ENCODE results near the gene KSR1. TPM values are rescaled to one million over a fixed set of nuclear protein-coding genes. Genes with fewer than 3 reads are reported as not detected.
A peak's percentile ranks its signal among the peaks of the same experiment; 100 is the strongest.

Gene KSR1
- total RNA-seq (2021; ENCODE audit: unreplicated experiment): 21.7 TPM
- 12.7 TPM for polyA plus RNA-seq (2012; ENCODE audit: insufficient read length)
- Bru-seq, nascent RNA: percentile 62 among the genes with signal in this experiment
- BruChase-seq, experiment 1, labeled RNA remaining after a 2-hour chase: percentile 56 among the genes with signal in this experiment
- BruChase-seq, experiment 2, labeled RNA remaining after a 6-hour chase: percentile 60 among the genes with signal in this experiment
- long read RNA-seq, partial matches to known transcripts: 5 of 8 reads
- long read RNA-seq, other reads (novel, unspliced or antisense): 3 of 8 reads

DNA sequence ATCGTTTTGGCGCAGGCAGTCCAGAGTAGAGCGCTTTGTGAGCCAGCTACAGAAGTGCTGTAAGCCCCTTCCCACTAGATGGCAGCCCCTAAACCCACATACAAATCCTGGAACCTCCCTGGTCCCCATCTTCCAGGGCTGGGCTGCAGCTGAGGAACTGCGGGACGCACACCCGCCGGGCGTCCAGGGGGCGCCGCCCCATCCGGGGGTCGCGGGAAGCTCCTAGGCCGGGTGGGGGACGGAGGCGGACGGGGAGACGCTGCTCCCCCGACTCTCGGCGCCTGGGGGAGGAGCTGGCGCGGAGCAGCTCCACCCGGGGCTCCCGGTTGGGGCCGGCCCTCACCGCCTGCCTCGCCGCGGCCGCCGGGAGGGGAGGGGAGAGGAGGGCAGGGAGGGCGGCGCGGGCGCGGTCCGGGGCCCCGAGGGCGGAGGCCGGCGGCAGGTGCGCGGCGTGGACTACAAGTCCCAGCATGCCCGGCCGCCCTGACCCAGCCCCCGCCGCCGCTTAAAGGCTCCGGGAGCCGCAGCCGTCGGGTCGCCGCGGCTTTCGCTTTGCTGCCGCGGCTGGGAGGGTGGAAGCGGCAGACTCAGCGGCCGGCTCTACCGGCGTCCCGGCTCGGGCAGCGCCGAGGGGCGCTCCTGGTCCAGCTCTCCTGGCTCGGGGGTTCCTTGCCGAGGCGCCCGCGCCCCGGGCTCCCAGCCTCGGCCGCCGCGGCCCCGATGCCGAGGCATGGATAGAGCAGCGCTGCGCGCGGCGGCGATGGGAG lies at the start of gene KSR1:
Gene KSR1, plus strand, starts transcription at position 535 of the 767 bp plus-strand sequence. Its CDS starts 196 bp downstream, at position 731.
- ATAC-seq: peak; percentile 94
- peak; percentile 30 for DNase-seq (ENCODE audit: low read depth, low spot score)
- H3K9me3 ChIP-seq (ENCODE audit: control insufficient read depth, insufficient read depth, low read depth, low read length): no peaks in the 10 kb centered on the region
- H3K36me3 ChIP-seq (ENCODE audit: control insufficient read depth, insufficient read depth, low read length): no peaks in the 10 kb centered on the region
- peaks cover 31% of the 10 kb centered on the region for H3K4me1 ChIP-seq (ENCODE audit: control insufficient read depth, insufficient read depth, low read length)
- H3K27ac ChIP-seq (ENCODE audit: low read length): peak within 1 kb of the TSS; percentile 52
- H3K4me3 ChIP-seq (ENCODE audit: low read depth in 2 of 2, low read length in 2 of 2): peak within 1 kb of the TSS; percentile 65 to 72
- POLR2A ChIA-PET: interaction anchor here (0.7 kb wide), 1 partner anchor 164 kb away, joined by 8 read pairs; no protein-coding TSS in a partner anchor
- TF ChIP-seq TCF7L2 (IDR thresholded peaks at IDR 0.05; ENCODE audit: low read depth, low read length) (no peak; the same call in 1 of the 2 replicates), POLR2AphosphoS5 (IDR thresholded peaks at IDR 0.05; ENCODE audit: low read depth, low read length) (peak; percentile 36; the same call in 1 of the 2 replicates), SIN3A (IDR thresholded peaks at IDR 0.05; ENCODE audit: borderline replicate concordance, insufficient read depth, low read depth, low read length) (peak; percentile 39; the same call in 1 of the 2 replicates)
- TF ChIP-seq, protein P1, sequence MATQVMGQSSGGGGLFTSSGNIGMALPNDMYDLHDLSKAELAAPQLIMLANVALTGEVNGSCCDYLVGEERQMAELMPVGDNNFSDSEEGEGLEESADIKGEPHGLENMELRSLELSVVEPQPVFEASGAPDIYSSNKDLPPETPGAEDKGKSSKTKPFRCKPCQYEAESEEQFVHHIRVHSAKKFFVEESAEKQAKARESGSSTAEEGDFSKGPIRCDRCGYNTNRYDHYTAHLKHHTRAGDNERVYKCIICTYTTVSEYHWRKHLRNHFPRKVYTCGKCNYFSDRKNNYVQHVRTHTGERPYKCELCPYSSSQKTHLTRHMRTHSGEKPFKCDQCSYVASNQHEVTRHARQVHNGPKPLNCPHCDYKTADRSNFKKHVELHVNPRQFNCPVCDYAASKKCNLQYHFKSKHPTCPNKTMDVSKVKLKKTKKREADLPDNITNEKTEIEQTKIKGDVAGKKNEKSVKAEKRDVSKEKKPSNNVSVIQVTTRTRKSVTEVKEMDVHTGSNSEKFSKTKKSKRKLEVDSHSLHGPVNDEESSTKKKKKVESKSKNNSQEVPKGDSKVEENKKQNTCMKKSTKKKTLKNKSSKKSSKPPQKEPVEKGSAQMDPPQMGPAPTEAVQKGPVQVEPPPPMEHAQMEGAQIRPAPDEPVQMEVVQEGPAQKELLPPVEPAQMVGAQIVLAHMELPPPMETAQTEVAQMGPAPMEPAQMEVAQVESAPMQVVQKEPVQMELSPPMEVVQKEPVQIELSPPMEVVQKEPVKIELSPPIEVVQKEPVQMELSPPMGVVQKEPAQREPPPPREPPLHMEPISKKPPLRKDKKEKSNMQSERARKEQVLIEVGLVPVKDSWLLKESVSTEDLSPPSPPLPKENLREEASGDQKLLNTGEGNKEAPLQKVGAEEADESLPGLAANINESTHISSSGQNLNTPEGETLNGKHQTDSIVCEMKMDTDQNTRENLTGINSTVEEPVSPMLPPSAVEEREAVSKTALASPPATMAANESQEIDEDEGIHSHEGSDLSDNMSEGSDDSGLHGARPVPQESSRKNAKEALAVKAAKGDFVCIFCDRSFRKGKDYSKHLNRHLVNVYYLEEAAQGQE (IDR thresholded peaks at IDR 0.05; ENCODE audit: insufficient read depth in 1 of 2, low read depth in 2 of 2, low read length in 1 of 2): no peak
- TF ChIP-seq, protein P2, sequence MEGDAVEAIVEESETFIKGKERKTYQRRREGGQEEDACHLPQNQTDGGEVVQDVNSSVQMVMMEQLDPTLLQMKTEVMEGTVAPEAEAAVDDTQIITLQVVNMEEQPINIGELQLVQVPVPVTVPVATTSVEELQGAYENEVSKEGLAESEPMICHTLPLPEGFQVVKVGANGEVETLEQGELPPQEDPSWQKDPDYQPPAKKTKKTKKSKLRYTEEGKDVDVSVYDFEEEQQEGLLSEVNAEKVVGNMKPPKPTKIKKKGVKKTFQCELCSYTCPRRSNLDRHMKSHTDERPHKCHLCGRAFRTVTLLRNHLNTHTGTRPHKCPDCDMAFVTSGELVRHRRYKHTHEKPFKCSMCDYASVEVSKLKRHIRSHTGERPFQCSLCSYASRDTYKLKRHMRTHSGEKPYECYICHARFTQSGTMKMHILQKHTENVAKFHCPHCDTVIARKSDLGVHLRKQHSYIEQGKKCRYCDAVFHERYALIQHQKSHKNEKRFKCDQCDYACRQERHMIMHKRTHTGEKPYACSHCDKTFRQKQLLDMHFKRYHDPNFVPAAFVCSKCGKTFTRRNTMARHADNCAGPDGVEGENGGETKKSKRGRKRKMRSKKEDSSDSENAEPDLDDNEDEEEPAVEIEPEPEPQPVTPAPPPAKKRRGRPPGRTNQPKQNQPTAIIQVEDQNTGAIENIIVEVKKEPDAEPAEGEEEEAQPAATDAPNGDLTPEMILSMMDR (IDR thresholded peaks at IDR 0.05): peak; percentile 70
- in situ Hi-C loops (cut with HindIII; ENCODE audit: low pct_unique_long_range_greater_than_20kb, low sequenced_read_pairs): no loop called here
- CTCF ChIA-PET: interaction anchor here (0.5 to 2.3 kb wide), 3 partner anchors 21 to 144 kb away, joined by 4 to 9 read pairs (median 8); no protein-coding TSS in a partner anchor
- BruUV-seq (replicated peaks): no TSS peak
- intact Hi-C loops (cut with micrococcal nuclease; ENCODE audit: unreplicated experiment): loop anchor here (5.0 kb wide), 1 partner anchor 141 kb away; no protein-coding TSS in a partner anchor
- H3K27me3 ChIP-seq (ENCODE audit: control insufficient read depth, insufficient read depth, low read length): no peaks in the 10 kb centered on the region

DNA sequence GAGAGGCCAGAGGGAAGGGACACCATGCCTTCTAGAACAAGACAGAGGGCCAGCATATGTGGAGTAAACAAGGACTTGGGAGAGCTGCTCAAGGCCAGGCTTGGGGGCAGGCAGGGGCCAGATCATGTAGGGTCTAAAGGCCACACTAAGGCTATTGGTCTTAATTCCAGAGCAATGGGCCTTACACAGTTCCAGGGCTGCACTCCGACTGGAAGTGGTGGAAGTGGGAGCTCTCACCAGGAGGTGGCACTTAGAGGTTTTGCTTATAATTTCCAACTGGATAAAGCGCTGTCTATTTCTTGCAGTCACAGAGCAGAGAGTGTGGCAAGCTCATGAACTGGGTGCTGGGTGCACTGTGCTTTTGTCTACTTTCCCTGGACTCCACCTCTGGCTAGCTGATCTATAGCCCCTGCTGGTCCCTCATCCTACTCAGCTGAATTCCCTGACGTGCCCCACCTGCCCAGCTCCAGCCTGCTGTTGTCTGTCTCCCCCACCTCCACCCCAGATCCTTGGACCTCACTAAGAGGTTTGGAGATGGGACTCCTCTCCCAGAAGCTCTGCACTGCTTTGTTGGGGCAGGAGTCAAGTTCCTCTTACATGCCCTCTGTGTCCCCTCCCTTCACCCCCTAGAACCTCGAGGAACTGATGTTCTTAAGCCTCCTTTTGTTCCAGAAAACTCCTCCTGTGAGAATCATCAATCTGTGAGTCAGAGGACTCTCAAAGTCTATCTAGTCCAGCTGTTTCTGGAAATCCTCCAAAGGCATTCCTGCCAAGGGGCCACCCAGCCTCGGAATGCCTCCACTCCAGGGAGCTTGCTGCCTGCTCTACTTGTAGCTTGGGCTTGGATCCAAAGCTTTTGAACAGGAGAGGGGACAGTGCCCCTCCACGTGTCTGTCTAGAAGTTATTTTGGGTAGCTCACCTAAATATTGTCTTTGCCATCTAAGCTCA lies 48.1 kb upstream of the KSR1 start:
- TF ChIP-seq, protein P2 (IDR thresholded peaks at IDR 0.05): no peak
- TF ChIP-seq TCF7L2 (IDR thresholded peaks at IDR 0.05; ENCODE audit: low read depth, low read length): no peak
- TF ChIP-seq, protein P1 (IDR thresholded peaks at IDR 0.05; ENCODE audit: insufficient read depth in 1 of 2, low read depth in 2 of 2, low read length in 1 of 2): no peak
- TF ChIP-seq SIN3A (IDR thresholded peaks at IDR 0.05; ENCODE audit: borderline replicate concordance, insufficient read depth, low read depth, low read length): no peak
- no peak for TF ChIP-seq POLR2AphosphoS5 (IDR thresholded peaks at IDR 0.05; ENCODE audit: low read depth, low read length)
- ChIA-PET CTCF (interaction anchor here (1.0 to 1.6 kb wide), 2 partner anchors 28 to 191 kb away, joined by 3 to 5 read pairs; no protein-coding TSS in a partner anchor), POLR2A (no interaction called here)
- H3K36me3 ChIP-seq (ENCODE audit: control insufficient read depth, insufficient read depth, low read length): no peaks in the 10 kb centered on the region
- no peaks in the 10 kb centered on the region for H3K9me3 ChIP-seq (ENCODE audit: control insufficient read depth, insufficient read depth, low read depth, low read length)
- no TSS peak for BruUV-seq (replicated peaks)
- no peaks in the 10 kb centered on the region for H3K4me1 ChIP-seq (ENCODE audit: control insufficient read depth, insufficient read depth, low read length)
- DNase-seq (ENCODE audit: low read depth, low spot score) (no peak), ATAC-seq (peak; percentile 60; the same call in 1 of the 2 replicates)
- in situ Hi-C loops (cut with HindIII; ENCODE audit: low pct_unique_long_range_greater_than_20kb, low sequenced_read_pairs) (no loop called here), intact Hi-C loops (cut with micrococcal nuclease; ENCODE audit: unreplicated experiment) (no loop called here)
- H3K27ac ChIP-seq (ENCODE audit: low read length): no peak overlapping the region
- H3K4me3 ChIP-seq (ENCODE audit: low read depth in 2 of 2, low read length in 2 of 2): no peak overlapping the region
- no peaks in the 10 kb centered on the region; the same call in 1 of the 2 replicates for H3K27me3 ChIP-seq (ENCODE audit: control insufficient read depth, insufficient read depth, low read length)

Data from Panc1 (cell line).